Heart right ventricle (tissue), 16 donors: ENCODE results near the gene OR2H1. TPM values are rescaled to one million over a fixed set of nuclear protein-coding genes. Genes with fewer than 3 reads are reported as not detected.
"Not testable (repeated sequence)": the region's sequence is repeated elsewhere in the genome, so short reads cannot be mapped to it uniquely, and the experiment has no call there.

Experiments
- ATAC-seq, 8 donors: fragments of 200-7000 bp; cut with Tn5 transposase; one replicate each; pipeline ENCODE4 v1.9.1; 2020; ENCODE audit warnings: mild to moderate bottlenecking in 8 of 8, moderate library complexity in 8 of 8, moderate number of reproducible peaks in 1 of 8
- DNase-seq, 2 donors: peaks; one replicate each; pipeline ENCODE4 v3.0.0-alpha.2; 2020
- H3K27ac ChIP-seq, 10 donors: fragments of 200-600 bp; sonication (generic) in 2 of 10; one replicate each; pipeline versions ENCODE4 v1.5.0 to v1.8.0; 2020 to 2022; ENCODE audit warnings: mild to moderate bottlenecking in 3 of 10
- H3K27me3 ChIP-seq, 7 donors: fragments of 200-600 bp; one replicate each; pipeline ENCODE4 v1.8.0; 2021 to 2022; ENCODE audit warnings: mild to moderate bottlenecking in 2 of 7
- H3K36me3 ChIP-seq, 9 donors: fragments of 200-600 bp; sonication (generic) in 1 of 9; one replicate each; pipeline versions ENCODE4 v1.5.0 to v1.8.0; 2020 to 2022; ENCODE audit warnings: mild to moderate bottlenecking in 2 of 9
- H3K4me1 ChIP-seq, 9 donors: fragments of 200-600 bp; sonication (generic) in 1 of 9; one replicate each; pipeline versions ENCODE4 v1.5.0 to v1.8.0; 2020 to 2022; ENCODE audit warnings: mild to moderate bottlenecking in 4 of 9
- H3K4me3 ChIP-seq, 10 donors: fragments of 200-600 bp; sonication (generic) in 2 of 10; one replicate each; pipeline versions ENCODE4 v1.5.0 to v1.8.0; 2020 to 2022; ENCODE audit warnings: mild to moderate bottlenecking in 7 of 10, moderate library complexity in 2 of 10
- H3K9me3 ChIP-seq, 11 donors: fragments of 200-600 bp in 10 of 11; sonication (generic) in 2 of 11; one replicate each; pipeline versions ENCODE4 v1.5.0 to v1.8.0; 2013 to 2022; ENCODE audit warnings: mild to moderate bottlenecking in 2 of 11, control low read depth in 1 of 11, moderate library complexity in 1 of 11
- CTCF ChIP-seq, 9 donors: fragments of 200-600 bp; sonication (generic) in 2 of 9; IDR thresholded peaks; one replicate each; pipeline versions ENCODE4 v1.5.0 to v1.8.0; 2021 to 2022; ENCODE audit warnings: antibody characterized with exemption in 9 of 9, mild to moderate bottlenecking in 5 of 9, moderate library complexity in 1 of 9
- WGBS, 2 donors: extraction: QIAGEN DNeasy Blood & Tissue Kit; methylation state at CpG; one replicate each; pipeline ENCODE4 v1.1.7; 2013; ENCODE audit warnings: inconsistent platforms in 1 of 2; 5-methylcytosine and 5-hydroxymethylcytosine counted together
- intact Hi-C, 10 donors: fragments of 100-400 bp; cut with DNase I; formaldehyde crosslinking; loops; one replicate each; pipeline versions ENCODE4 v1.11.1 to v1.14.2; 2022
- polyA plus RNA-seq, 2 donors: library from polyadenylated mRNA; stranded (reverse); fragments of 200-250 nt; gene quantifications; one replicate each; pipeline ENCODE4 v1.2.3, GENCODE V29; 2013
- total RNA-seq, 10 donors: library from RNA; stranded (reverse); fragmentation: NEBNext Ultra II Directional in 3 of 10; extraction: Animal tissue kit (Norgen Biotek cat#: 25700) in 3 of 10; gene quantifications; one replicate each; pipeline versions ENCODE4 v1.2.1 to v1.2.4, GENCODE V29; 2021 to 2023
- donor health status: Arrhythmogenic right ventricular cardiomyopathy.
- donor health status: ischemic (EF 13 %, LVEDD 7.1; RV severe dilation, severe dysfunction).
- donor health status: healthy with polysubstance abuse.
- donor health status: DM: no; HTN: yes; CAD: no.
- donor health status: DM: no; HTN: no; CAD: no.
- donor health status: ischemic (EF 25% LVEDD 6.9; RV normal size, moderate dysfunction).
- donor health status: ischemic (EF 25% LVEDD 5.7; RV mildly dilated, moderate dysfunction).
- donor health status: healthy.
- donor health status: DM: yes; HTN: yes; CAD: no.
- donor health status: Ischemic cardiomyopathy.
- donor health status: ischemic (EF 35%, LVEDD 5.7; RV mildly dilated, moderate dysfunction).
- donor health status: nonischemic (EF 11% LVEDD 7.7; RV severe dilation, severe dysfunction).
- donor health status: DM: yes; HTN: yes; CAD: no.
- donor health status: PGD.
- donor health status: ischemic (EF 29% LVEDD 5.4; RV normal size, mild dysfunction).
- donor health status: nonischemic (EF 23%, LVEDD 6.1; RV moderate dilation, normal function).

Gene OR2H1
- total and polyA plus RNA-seq, 12 donors, result not detected

DNA sequence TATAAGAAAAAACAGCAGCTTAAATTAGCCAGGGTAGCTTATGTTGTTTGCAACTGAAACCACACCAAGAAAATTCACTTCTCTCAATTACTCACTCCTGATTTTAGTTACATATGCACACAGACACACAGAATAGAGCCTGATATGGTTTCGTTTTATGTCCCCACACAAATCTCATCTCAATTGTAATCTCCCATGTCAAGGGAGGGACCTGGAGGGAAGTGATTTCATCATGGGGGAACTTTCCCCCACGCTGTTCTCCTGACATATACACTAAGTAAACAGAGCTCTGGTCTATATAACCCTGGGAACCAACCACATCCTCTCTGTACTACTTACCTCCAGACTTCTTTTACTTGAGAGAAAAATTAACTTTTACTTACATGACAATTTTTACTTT, 32.4 kb upstream of the OR2H1 start:
- DNase-seq, result no peak
- whole genome bisulfite sequencing, 2 donors, result 26 to 28% methylated on average over 2 of the region's 2 CpGs
- no peaks in the 10 kb centered on the region for H3K4me1 ChIP-seq
- intact Hi-C loops, result no loop called here
- no peak overlapping the region for H3K4me3 ChIP-seq
- no peak for ATAC-seq
- peaks cover 0 to 8% (median 0%) of the 10 kb centered on the region in 7 donors for H3K27me3 ChIP-seq
- H3K9me3 ChIP-seq, result peaks cover 0 to 13% (median 0%) of the 10 kb centered on the region in 11 donors
- H3K36me3 ChIP-seq, result no peaks in the 10 kb centered on the region
- TF ChIP-seq CTCF (IDR thresholded peaks at IDR 0.05), result no peak
- no peak overlapping the region for H3K27ac ChIP-seq

GRCh38 chr6:29425075-29425474, 31.9 kb upstream of the OR2H1 start:
- DNase-seq (no peak), ATAC-seq (no peak)
- Histone ChIP-seq H3K27me3 (peaks cover 0 to 8% (median 0%) of the 10 kb centered on the region in 7 donors), H3K27ac (no peak overlapping the region), H3K4me1 (no peaks in the 10 kb centered on the region), H3K36me3 (no peaks in the 10 kb centered on the region), H3K4me3 (no peak overlapping the region), H3K9me3 (peaks cover 0 to 12% (median 0%) of the 10 kb centered on the region in 11 donors)
- intact Hi-C loops, result no loop called here
- 31 to 36% methylated on average over 1 of the region's 1 CpG for WGBS, 2 donors
- TF ChIP-seq CTCF (IDR thresholded peaks at IDR 0.05), result no peak

DNA sequence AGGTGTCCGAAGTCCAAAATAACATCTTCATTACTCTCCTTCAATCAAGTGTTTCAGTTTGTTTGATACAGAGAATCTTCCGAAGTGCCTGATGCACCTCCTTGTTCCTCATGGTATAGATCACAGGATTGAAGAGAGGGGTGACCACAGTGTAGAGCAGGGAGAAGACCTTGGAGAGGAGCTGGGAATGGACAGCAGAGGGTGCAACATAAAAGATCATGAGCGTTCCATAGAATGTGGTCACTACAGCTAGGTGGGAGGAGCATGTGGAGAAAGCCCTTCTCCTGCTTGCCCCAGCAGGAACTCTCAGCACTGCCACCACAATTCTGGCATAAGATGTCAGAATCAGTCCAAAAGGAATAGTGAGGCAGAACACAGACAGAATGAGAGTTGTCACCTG, 30.3 kb upstream of the OR2H1 start:
- DNase-seq (no peak), ATAC-seq (no peak)
- Histone ChIP-seq H3K27me3 (peaks cover 0 to 8% (median 0%) of the 10 kb centered on the region in 7 donors), H3K4me3 (no peak overlapping the region), H3K36me3 (no peaks in the 10 kb centered on the region), H3K9me3 (no peaks in the 10 kb centered on the region), H3K4me1 (no peaks in the 10 kb centered on the region), H3K27ac (no peak overlapping the region)
- 78 to 92% methylated on average over 3 of the region's 3 CpGs for WGBS, 2 donors
- TF ChIP-seq CTCF (IDR thresholded peaks at IDR 0.05), result no peak
- intact Hi-C loops, result no loop called here

GRCh38 chr6:29436730-29437129, 20.2 kb upstream of the OR2H1 start:
- H3K27me3 ChIP-seq, DNase-seq, H3K4me1 ChIP-seq, intact Hi-C loops, H3K27ac ChIP-seq, H3K36me3 ChIP-seq, ATAC-seq, H3K9me3 ChIP-seq, H3K4me3 ChIP-seq: not testable (repeated sequence)
- 66 to 67% methylated on average over 18 of the region's 18 CpGs for WGBS, 2 donors

DNA sequence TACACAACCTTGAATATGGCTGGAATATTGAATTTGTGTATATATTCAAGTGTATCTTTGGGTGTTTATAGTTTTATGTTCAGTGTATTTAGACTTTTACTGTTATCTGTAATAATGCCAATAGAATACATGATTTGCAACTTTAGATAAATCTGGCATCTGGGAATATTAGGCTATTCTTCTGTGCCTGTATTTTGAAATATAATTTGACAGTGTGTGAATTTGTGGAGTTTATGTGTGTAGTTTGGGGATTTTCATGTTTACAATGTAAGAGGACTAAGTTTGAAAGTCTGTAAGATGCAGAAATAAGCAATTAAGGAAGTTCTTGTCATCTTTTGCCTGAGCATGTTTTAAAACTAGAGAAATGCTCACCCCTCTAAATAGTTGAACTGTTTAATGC, 17.9 kb upstream of the OR2H1 start, which contains the start of gene OR10C1:
OR10C1 (plus strand) TSS at position 301 of the 400 bp plus-strand sequence. CDS start 710 bp downstream, outside the sequence.
- no peak for TF ChIP-seq CTCF (IDR thresholded peaks at IDR 0.05)
- Histone ChIP-seq H3K4me3 (no peak within 1 kb of the TSS), H3K36me3 (no peaks in the 10 kb centered on the region), H3K27ac (no peak within 1 kb of the TSS), H3K9me3 (no peaks in the 10 kb centered on the region), H3K27me3 (peaks cover 0 to 9% (median 0%) of the 10 kb centered on the region in 7 donors), H3K4me1 (no peaks in the 10 kb centered on the region)
- ATAC-seq, result no peak
- DNase-seq, result no peak
- intact Hi-C loops, result no loop called here
